ENCODE data around the gene CAPZB. TPM values are rescaled to one million over a fixed set of nuclear protein-coding genes. Genes with fewer than 3 reads are reported as not detected.
A peak's percentile ranks its signal among the peaks of the same experiment; 100 is the strongest.

The CAPZB gene
- total RNA-seq, 1 experiment from 2014 or later: 348 TPM

DNA sequence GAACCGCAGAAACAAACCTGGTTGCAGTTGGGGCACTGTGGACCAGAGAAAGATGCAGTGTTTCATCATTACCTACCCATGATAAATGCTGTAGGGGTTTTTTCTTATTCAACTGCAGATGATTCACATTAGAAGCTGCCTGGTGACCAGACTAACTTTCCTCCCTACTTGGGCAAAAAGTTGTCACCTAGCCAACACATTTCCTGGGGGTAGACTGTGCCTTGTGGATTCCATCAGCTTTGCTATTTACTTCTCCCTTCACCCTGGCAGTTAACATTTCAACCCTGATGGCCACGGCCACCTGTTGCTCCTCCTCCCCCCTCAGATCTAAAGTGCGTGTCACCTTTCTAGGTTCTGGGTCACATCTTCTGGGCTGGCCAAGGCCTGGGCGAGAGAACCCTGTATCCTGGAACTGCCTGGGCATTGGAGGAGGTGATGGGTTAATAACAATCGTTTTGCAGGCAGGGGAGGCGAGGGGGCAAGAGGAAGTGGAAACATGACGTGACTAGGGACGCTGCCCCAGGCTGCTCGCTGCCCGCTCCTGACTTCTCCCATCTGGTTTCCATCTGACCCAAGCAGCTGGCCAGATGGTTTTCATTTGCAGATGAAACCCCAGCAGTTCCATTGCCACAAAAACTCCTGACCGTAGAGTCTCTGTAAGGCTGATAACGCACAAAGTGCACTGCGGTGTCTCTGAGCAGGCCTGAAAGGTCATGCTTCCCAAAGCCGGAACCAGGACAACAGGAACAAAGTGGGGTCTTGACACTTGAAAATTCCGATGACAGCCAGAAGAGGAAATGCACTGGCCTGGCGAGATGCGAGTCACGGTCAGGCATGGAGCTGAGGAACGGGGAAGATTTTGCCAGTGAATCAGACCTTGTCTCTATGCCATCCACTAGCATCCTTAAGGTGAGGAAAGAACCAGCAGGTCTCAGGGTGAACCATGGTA lies 36.6 kb downstream of the CAPZB start:
- Histone ChIP-seq H3K27me3 (ENCODE audit: insufficient read depth, low read length) (no peaks in the 10 kb centered on the region), H2BK12ac (ENCODE audit: insufficient read length, low read depth, low read length) (no peak overlapping the region), H4K8ac (replicated peaks; ENCODE audit: insufficient read length, low read depth, low read length) (no peak overlapping the region), H4K91ac (ENCODE audit: insufficient read length, low read depth, low read length) (no peak overlapping the region), H4K20me1 (ENCODE audit: control insufficient read depth, insufficient read depth, insufficient read length) (no peaks in the 10 kb centered on the region), H3K18ac (ENCODE audit: insufficient read length, low read depth, low read length) (no peak overlapping the region), H3K4me1 (ENCODE audit: insufficient read depth, low read length) (peaks cover 3% of the 10 kb centered on the region; the same call in 1 of the 2 replicates), H2BK5ac (ENCODE audit: insufficient read length, low read length) (no peak overlapping the region), H2AFZ (ENCODE audit: low read length) (no peak overlapping the region), H3K79me2 (ENCODE audit: insufficient read depth, low read length) (peaks cover 34% of the 10 kb centered on the region; the same call in 1 of the 2 replicates), H3K56ac (ENCODE audit: insufficient read length, low read depth, low read length) (no peak overlapping the region), H2BK120ac (ENCODE audit: low read depth, low read length, poor library complexity, severe bottlenecking) (no peak overlapping the region), H2AK5ac (ENCODE audit: insufficient read length, low read length) (no peak overlapping the region), H4K5ac (ENCODE audit: insufficient read length, low read depth, low read length) (no peak overlapping the region), H2BK20ac (ENCODE audit: low read depth, low read length, poor library complexity, severe bottlenecking) (no peak overlapping the region), H3K23ac (ENCODE audit: insufficient read length, low read depth, low read length) (no peak overlapping the region), H2BK15ac (ENCODE audit: low read depth, low read length) (no peak overlapping the region), H3K27ac (ENCODE audit: insufficient read length, low read depth, low read length) (no peak overlapping the region), H3K79me1 (ENCODE audit: insufficient read depth, low read depth, low read length, poor library complexity, severe bottlenecking) (peaks cover 12% of the 10 kb centered on the region), H3K4me2 (ENCODE audit: insufficient read depth, insufficient read length, low read length) (no peak overlapping the region), H3K23me2 (ENCODE audit: insufficient read length, low read depth, low read length, poor library complexity, severe bottlenecking) (no peaks in the 10 kb centered on the region), H3K14ac (ENCODE audit: insufficient read depth, low read length) (no peak overlapping the region), H3T11ph (ENCODE audit: low read length) (no peak overlapping the region), H3K9ac (ENCODE audit: extremely low read depth, insufficient read length, low read length) (no peak overlapping the region), H3K9me3 (ENCODE audit: control insufficient read depth, low read depth, low read length) (no peaks in the 10 kb centered on the region), H3K4ac (ENCODE audit: low read depth, low read length) (no peak overlapping the region)
- H3K27ac Mint-ChIP-seq: peak overlapping the region; percentile 10 to 75 (median 20); a peak in 4 of 7 replicates
- H3K9me3 Mint-ChIP-seq: no peaks in the 10 kb centered on the region
- H3K36me3 Mint-ChIP-seq (ENCODE audit: insufficient read depth in 1 of 3, low read depth in 3 of 3): peaks cover 4 to 15% (median 5%) of the 10 kb centered on the region in 3 experiments; a peak in 4 of 7 replicates
- peaks cover 51 to 61% of the 10 kb centered on the region in 2 experiments for H3K4me1 Mint-ChIP-seq
- WGBS (ENCODE audit: extremely low coverage, insufficient read length, low lambda C conversion rate): no CpG with 5 or more reads among the region's 19 CpGs
- no peaks in the 10 kb centered on the region for H3K27me3 Mint-ChIP-seq (ENCODE audit: low read depth)
- no peak overlapping the region; a peak in 1 of 5 replicates for H3K4me3 Mint-ChIP-seq
- DNase-seq: no peak
- TF ChIP-seq, protein P1, sequence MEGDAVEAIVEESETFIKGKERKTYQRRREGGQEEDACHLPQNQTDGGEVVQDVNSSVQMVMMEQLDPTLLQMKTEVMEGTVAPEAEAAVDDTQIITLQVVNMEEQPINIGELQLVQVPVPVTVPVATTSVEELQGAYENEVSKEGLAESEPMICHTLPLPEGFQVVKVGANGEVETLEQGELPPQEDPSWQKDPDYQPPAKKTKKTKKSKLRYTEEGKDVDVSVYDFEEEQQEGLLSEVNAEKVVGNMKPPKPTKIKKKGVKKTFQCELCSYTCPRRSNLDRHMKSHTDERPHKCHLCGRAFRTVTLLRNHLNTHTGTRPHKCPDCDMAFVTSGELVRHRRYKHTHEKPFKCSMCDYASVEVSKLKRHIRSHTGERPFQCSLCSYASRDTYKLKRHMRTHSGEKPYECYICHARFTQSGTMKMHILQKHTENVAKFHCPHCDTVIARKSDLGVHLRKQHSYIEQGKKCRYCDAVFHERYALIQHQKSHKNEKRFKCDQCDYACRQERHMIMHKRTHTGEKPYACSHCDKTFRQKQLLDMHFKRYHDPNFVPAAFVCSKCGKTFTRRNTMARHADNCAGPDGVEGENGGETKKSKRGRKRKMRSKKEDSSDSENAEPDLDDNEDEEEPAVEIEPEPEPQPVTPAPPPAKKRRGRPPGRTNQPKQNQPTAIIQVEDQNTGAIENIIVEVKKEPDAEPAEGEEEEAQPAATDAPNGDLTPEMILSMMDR (conservative IDR thresholded peaks at IDR 0.05): no peak

Data from H9 (cell line).